GM19438 (cell line): Measurements from ENCODE around the gene SLC11A2.
"Not testable (repeated sequence)": the region's sequence is repeated elsewhere in the genome, so short reads cannot be mapped to it uniquely, and the experiment has no call there.

Source experiments
- ATAC-seq: cut with Tn5 transposase; IDR thresholded peaks from one replicate; pipeline ENCODE4 v1.9.1; 2021; ENCODE audit warnings: low read depth; ENCODE audit not compliant: unreplicated experiment

SLC11A2 gene

DNA sequence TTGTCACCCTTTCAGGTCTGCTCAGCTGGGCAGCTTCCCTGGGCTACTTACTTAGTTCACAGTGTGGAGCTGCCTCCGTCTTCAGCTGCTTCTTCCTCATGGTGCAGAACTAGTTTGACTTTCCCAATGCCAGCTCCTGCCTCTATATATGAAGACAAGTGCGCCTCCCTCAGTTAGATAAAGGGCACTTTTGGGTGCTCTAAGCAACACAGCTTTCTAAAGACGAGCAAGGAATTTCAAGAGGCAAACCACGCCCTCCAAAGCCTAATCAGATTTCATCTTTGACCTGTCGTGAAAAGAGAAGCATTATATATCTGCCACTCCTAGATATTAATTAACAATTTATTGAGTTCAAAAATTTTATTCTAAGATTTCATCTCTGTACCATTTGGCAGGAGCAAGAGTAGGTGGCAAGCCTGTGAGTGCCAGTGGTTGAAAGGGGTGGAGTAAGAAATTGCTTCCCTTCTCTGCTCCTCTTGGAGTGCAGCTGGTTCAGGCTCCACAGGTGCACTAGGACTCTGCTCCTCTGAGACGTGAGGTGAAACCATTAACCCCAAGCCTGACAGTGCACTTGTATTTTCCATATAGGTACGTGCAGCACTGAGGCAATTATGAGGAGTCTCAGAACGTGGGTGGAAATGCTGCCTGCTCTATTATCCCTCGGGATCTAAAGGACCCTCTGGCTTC is 2.1 kb upstream of the SLC11A2 start:
- ATAC-seq: no peak

DNA sequence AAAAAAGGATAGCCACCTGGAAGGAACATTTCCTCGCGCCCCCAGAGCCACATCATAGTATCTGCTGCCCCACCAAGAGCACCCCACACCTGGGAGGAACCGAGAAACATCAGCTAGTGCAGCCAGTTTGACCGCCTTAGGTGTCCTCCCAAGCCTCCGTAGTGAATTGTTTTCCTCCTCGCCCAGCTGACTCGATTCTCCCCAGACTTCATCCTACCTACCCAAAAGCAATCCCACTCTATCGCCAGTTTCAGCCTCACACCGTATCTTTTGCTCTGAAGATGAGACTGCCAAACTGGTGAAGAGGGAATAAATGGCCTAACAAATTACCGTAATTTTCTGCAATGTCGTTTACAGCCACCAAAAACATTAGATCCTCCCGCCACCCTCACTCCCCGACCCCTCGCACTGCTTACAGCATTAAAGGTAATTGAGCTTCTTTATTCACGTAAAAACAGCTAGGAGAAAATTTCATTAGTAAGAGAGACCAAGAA is 1.2 kb upstream of the SLC11A2 start:
- no peak for ATAC-seq

DNA sequence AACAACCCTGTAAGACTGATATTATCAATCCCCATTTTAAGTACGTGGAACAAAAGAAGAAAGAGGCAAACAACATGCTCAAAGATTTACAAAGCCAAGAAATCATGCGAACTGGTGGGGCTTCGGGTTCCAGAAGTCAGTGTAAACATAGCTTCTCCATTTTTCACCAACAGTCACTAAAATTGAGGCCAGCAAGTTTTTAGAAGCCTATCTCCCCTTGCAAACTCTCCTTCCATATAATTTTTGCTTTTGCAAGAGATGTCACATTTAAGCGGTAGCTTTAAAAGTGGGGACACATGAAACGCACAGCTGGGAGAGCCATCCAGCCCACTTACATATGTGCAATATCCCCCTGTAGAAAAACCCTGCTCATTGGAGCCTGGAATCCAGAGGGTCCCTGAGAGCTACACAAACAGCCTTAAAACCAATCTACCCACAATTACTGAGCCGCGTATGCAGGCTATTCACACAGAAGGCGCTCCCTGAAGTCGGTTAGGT is 797 bp downstream of the SLC11A2 start:
- ATAC-seq: no peak

DNA sequence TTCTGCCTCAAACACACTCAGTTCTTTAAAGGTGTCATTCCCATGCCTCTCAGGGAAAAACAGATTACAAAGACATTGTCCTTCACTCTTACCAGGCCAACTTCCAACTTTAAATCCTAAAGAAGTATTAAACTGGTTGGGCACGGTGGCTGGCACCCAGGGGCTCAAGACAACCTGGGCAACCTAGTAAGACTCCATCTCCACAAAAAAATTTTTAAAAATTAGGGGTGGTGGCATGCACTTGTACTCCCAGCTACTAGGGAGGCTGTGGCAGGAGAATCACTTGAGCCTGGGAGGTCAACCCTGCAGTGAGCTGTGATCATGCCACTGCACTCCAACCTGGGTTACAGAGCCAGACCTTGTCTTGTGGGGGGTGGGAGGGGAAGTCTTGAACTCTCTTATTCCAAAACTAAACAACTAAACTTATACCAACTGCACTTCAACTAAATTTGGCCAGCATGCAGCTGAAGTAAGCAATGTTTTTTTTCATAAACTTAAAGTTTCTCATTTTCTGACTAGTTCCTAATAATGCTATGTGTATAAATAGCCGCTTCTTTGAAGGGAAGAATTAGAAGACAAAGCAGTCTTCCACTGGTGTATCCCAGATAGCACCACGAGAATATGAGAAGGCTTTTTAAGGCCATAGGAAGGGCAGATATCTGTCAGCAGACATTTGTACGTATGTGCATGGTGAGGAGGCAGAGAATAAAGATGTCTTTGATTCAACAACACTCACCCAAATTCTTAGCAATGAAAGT is 2.4 kb downstream of the SLC11A2 start:
- no peak for ATAC-seq

DNA sequence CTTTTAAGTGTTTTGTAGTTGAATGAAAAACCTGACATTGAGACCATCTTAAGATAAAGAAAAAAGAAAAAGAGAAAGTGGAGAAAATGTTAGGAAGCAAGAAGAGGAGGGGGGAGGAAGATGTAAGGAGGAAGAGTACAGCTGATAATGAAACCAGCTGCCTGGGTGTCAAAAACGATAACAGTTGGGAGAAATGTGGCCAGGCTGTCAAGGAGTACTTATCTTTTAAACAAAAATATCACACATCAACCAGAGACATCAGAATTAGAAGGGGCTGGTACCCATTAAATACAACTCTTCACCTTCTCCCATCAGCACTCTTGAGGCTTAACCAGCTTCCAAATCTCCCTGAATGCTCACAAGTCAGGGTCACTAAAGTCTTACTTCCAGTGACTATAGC is 4.5 kb downstream of the SLC11A2 start:
- no peak for ATAC-seq

DNA sequence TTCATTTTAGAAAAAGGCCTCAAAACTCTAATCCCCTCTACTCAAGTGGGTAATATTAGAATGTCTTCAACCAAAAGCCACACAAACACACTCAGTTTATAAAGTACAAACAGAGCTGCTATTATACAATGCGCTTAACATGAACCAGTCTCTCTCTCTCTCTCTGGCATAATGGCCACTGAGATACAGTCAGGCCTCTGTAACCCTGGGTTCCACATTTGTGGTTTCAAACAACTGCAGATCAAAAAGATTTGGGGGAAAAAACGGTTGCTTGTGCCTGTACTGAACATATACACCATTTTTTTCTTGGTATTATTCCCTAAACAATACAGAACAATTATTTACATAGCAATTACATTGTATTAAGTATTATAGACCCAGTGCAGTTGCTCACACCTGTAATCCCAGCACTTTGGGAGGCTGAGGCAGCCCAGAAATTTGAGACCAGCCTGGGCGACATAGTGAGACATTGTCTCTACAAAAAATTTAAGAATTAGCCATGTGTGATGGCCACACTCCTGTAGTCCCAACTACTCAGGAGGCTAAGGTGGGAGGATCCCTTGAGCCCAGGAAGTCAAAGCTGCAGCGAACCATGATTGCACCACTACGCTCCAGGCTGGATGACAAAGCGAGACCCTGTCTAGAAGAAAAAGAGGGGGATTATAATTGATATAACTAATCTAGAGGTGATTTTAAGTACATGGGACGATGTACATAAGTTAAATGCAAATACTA is 5.6 kb downstream of the SLC11A2 start:
- ATAC-seq: no peak

DNA sequence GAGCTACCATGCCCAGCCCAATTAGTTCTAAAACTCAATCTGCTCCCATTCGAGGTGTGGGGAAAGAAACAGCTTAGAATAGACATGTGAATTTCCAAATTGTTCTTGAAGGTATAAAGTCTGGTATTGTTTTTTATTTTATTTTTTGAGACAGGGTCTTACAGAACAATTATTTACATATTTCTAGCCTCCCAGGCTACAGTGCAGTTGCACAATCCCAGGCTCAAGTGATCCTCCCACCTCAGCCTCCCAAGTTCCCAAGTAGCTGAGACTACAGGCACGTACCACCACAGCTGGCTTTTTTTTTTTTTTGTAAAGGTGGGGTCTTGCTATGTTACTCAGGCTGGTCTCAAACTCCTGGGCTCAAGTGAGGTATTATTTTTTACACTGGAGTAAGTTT is 6.3 kb downstream of the SLC11A2 start:
- ATAC-seq: no peak

DNA sequence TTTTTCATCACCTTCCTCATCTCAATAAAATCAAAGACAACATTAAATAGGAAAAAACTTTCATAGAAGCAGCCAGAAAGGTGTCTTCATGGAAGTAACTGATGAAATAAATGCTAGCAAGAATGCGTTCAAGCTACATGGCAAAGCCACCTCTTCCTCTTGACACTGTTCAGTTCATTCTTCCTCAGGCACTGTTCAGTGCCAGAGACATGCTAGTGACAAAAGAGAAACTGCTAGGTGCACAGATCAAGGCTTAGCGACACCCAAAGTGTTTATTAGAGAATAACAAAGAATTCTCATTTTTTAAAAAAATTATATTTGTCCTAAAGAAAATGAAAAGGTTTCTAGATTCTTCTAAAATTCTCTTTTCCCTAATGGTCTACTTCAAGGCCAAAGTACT is 7.2 kb downstream of the SLC11A2 start:
- no peak for ATAC-seq

DNA sequence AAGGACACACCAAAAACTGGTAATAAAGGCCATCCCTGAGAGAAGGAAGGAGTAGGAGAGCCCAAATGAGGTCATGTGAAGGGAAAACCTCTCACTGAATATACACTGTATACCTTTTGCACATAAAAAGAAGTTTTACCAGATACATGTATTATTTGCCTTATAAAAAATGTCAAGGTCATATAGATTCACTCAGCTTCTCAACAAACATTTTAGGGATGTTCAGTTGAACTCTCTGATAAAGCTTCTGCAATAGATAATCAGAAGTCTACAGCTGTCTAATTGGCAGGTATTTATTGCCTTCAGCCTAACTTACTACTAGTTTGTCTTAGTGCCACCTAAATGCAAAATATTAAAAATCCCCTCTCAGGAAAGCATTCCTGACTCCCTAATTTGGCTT is 8.7 kb downstream of the SLC11A2 start:
- no peak for ATAC-seq

DNA sequence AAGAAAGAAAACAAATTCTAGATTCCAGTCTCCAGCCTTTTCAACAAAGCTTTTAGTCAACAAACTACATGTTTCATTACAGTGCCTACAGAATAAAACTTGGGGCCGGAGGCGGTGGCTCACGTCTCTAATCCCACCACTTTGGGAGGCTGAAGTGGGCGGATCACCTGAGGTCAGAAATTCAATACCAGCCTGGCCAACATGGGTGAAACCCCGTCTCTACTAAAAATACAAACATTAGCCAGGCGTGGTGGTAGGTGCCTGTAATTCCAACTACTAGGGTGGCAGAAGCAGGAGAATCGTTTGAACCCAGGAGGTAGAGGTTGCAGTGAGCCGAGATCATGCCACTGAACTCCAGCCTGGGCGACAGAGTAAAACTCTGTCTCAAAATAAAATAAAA is 11.7 kb downstream of the SLC11A2 start:
- ATAC-seq: not testable (repeated sequence)

DNA sequence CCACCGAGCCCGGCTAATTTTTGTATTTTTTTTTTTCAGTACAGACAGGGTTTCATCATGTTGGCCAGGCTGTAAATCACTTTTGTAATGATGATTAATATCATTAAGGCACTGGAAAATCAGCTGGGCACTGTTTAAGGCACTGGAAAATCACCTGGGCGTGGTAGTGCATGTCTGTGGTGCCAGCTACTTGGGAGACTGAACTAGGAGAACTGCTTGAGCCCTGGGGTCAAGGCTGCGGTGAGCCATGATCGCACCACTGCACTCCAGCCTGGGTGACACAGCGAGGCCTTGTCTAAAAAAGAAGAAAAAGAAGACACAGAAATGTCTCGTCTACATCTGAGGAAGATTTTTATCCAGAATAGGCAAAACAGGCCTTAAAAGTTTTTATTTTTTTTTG is 12.7 kb downstream of the SLC11A2 start:
- no peak for ATAC-seq

DNA sequence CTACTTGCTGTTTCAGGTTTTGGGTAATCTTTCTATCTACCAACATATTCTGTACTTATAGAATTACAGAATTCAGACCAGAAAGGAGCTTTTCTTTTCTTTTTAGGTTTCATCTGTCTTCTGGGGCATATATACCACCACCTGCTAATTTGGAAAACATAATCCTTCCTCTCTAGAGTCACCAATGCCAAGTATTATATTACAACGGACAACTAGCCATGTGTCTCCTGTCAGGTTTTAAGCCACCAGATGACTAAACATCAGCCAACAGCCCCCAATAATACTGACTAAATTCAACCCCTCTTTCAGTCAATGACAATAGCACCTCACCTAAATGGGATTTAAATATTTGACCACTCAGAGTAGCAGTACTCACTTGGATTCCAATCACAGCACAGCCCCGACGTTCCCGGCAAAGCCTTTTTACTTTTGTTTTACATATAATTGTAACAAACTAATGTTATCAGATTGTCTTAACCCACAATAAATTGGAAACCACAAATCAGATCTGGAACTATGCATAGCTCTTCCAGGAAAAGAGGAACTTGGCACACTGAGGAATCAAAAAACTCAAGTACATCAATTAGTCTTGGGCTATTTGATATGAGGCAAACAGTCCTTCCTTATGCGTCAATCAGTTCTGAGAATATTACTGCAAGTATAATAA is 13.5 kb downstream of the SLC11A2 start:
- ATAC-seq: no peak

DNA sequence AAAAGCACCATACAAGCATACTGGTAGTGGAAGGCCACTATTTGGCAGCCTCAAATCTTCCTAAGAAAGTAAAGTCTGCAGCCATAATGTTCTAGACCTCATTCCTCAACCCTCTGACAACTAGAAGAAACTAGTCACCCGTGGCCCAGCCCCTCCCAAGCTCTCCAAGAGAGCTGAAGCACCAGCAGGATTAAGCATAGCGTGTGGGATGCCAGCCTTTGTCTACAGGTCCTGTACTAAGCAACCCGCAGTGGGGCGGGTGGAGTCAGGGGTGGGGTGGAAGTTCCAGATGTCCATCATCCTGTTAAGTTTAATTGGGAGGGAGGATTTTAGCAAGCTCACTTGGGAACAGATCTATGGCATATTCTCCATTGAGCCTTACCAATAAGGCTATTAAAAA is 14.2 kb downstream of the SLC11A2 start:
- no peak for ATAC-seq

DNA sequence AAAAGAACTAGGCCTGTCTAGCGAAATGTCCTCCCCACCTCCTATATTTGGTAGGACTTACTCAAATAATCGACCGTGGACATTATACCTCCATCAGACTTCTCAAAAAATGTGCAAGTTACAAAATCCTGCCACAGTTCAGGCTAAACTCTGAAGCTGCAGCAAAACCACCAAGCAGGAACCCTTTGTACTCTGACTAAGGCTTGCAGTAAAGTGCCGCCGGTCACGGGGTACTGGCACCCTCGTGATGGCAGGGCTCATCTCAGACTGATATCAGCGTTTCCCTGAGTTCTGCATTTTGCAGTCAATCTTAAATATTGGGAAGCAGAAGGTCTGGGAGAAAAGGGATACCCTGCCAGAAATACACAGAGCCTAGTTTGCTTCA is 17.1 kb downstream of the SLC11A2 start:
- no peak for ATAC-seq

DNA sequence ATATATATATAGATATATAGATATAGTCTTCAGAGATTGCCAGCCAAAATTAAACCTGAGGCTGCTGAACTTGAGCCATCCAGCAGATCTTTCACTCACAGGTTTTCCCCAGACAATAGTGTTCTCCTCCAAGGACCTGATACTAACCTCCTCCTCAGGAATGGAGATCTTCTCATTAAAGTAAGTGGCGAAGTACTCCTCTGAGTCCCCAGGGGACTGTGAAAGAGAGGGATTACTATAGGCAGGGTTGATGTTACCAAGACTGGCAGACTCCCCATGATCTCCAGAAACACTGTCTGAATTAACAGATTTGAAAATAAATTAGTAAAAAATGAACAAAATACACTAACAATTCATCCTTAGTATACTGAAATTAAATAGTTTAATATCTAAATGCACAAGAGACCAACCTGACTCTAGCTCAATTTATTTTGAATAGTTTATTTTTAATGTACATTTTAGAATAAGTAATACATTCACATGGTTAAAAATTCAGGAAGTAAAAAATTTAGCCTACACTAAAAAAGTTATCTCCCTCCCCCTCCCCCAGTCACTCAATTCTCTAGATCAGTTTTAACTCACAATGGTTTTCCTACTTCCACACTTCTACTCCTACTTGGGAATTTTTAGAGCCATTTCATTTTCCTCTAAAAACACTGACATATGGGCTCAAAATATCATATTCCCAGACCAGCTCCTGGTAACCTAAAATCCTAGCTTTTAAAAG is 17.7 kb downstream of the SLC11A2 start:
- ATAC-seq: no peak

DNA sequence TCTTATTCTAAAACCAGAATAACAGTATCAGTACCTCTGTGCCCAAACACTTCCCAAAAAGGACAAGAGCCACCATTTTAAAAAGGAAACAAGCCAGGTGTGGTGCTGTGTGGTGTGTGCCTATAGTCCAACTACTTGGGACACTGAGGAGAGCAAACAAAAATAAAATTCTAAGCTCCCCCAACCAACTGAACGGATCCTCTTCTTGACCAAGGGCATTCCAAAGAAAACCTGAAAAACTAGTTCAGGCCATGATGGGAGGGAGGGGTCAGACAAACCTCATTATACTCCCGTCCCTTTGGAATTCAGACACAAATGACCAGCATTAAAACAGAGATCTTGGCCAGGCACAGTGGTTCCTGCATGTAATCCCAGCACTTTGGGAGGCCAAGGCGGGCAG is 20.5 kb downstream of the SLC11A2 start:
- ATAC-seq: no peak

DNA sequence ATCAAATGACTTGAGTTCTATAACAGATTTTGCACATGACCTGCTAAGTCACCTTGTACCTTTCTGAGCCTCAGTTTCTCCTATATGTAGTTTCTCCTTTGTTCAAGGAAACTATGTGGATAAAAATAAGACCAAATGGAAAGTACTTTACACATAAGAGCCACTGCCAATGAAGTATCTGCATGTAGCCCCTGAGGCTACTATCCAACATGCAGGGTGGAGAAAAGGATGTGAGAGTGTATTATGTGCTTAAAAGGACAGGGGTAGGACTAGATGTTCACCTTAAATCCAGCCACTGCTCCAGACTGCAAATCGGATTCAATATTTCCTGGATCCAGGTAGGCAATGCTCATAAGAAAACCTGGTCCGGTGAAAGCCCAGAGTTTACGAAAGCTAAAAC is 21.2 kb downstream of the SLC11A2 start:
- ATAC-seq: no peak

DNA sequence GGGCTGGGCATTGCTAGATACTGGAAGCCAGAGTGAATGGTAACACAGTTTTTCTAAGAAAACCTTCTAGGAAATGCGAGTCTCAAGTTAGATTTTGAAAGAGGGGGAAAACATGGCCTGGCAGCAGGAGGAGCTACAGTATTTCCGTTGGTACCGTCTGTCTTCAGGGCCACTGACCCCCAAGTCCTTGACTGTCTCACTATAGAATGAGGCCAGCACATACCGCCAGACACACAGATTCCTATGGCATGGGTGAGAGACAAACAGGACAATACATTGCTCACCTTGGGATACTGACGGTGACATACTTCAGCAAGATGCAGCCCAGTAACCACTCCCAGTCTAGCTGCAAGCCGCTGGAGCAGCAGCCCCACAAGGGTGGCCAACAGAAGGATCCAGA is 21.7 kb downstream of the SLC11A2 start:
- no peak for ATAC-seq

DNA sequence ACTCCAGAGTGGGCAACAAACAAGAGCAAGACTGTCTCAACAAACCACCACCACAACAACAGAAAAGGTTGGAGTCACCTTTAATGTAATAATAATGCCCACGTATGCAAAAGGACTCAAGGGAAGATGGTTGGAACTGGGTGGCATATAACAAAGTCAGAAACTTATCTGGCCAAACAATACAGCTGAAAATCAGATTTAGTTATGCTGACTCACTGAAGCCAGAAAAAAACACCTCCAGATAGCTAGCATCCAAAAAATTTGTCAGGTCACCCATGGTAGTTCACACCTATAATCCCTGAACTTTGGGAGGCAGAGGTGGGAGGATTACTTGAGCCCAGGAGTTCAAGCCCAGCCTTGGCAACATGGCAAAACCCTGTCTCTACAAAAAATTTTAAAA is 24.4 kb downstream of the SLC11A2 start:
- ATAC-seq: no peak

DNA sequence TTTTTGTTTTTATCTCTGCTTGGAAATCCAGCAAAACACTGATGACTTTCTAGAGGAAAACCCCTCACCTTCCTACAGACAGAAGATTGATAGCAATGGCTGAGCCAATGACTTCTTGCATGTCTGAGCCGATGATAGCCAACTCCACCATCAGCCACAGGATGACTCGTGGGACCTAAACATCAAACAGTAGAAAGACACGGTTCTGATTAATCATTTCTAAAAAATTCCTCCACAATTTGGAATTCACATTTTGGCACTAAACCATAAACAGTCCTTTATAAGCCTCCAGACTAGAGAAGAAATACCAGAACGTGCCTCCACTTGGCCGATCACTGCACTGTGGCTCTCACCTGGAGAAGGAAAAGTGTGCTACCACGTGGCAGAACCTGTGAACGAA is 25.9 kb downstream of the SLC11A2 start:
- ATAC-seq: no peak
